Middle frontal gyrus (tissue), 1 donor: Measurements from ENCODE around the gene NOTCH3.

Experiments used
- DNase-seq: peaks from one replicate; pipeline ENCODE4 v3.0.0-alpha.2; 2015; ENCODE audit warnings: low spot score; ENCODE audit errors: extremely low spot score

NOTCH3 gene

DNA sequence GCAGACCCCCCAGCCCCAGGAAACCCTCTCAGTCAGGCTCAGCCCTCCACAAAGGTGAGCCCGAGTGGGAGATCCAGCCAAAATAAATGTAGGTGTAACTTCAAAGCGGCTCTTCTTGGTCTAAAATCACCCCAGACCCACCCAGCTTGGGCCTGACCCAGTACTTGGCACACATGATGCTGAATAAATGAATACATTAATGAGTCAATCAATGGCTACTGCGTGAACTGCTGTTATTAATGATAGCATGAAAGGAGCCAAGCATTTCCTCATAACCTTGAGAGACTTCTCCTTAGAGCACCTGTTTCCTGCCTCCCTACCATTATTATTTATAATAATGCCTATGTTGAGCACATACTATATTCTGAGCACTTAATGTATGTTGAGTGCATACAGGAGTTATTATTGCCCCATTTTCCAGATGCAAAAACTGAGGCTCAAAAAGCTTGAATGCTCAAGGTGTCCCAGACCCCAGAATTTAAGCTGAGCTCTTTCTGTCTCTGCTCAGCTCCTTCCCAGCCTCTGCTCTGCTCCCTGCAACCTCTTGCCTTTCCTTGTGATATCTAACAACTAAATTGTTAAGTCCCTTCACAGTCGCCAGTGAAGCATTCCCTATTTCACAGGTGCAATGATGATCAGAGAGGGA, 4.3 kb downstream of the NOTCH3 start:
- DNase-seq, result no peak

DNA sequence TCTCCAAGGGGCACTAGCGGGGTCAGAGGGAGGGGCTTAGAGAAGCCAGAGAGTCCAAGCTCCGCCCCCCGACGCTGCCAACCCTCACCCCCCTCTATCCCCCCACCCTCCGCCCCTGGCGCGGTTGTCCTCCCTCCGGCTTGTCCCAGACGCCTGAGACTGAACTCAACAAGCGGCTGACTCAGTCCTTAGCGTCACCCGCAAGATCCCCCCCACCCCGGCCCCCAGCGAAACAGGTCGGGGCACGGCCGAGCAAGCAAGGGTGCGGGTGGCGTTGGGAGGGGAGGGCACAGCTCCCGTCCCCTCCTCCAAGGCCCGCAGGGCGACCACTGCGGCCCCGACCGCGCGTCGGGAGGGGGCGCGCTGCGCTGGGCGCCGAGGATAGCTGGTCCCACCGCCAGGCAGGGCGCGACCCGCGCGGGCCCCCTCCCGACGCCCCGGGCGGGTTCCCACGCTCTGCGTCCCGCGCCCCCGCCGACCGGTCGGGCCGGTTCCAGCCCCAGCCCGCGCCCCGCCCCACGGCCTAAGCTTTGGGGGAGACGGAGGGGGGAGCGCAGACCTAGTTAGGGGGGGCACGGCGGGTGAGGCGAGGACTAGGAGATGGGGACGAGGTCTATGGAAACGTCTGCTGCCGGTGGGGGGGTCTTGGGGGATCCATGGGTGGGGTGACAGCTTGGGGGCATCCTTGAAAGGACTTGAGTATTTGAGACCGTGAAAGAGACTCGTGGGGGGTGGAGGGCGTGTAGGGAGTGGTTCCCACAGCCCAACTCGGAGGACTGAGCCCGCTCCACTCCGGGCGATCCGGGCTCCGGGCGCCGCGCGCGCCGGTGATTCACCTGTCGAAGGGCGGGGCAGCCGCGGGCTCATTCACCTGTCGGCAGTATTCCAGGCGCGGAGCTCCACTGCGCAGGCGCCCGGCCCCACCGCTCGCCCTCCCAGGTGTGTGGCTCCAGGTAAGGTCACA, 5.1 kb downstream of the NOTCH3 start:
- no peak for DNase-seq

DNA sequence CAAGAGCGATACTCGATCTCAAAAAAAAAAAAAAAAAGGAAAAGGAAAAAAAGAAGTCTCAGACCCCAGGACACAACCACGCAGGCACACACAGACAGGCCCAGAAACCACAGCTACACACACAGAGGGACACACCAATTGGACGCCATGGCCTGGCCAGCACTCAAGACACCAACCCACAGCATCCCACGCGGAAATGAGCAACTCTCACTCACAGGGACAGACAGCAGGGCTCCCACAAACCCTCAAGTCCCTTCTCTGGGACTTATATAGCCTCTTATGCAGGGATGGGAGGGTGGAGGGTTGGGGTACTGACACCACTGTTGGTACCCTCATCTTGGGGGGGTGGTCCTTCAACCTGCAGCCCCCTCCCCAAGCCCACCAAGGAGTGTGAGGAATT, 5.9 kb downstream of the NOTCH3 start:
- DNase-seq, result no peak

DNA sequence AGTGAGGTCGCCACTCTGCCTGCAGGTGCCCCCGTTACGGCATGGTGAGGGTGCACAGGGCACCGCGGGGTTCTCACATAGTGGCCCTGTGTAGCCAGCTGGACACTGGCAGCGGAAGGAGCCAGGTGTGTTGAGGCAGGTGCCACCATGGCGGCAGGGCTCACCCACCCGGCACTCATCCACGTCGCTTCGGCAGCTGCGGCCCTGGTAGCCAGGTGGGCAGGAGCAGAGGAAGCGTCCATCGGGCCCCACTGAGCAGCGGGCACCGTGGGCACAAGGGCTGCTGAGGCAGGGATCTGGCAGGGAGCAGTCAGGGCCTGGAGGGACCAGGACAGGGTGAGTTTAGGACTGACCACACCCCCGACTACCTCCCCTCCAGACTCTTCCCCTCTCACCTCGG, 8.8 kb downstream of the NOTCH3 start:
- no peak for DNase-seq

DNA sequence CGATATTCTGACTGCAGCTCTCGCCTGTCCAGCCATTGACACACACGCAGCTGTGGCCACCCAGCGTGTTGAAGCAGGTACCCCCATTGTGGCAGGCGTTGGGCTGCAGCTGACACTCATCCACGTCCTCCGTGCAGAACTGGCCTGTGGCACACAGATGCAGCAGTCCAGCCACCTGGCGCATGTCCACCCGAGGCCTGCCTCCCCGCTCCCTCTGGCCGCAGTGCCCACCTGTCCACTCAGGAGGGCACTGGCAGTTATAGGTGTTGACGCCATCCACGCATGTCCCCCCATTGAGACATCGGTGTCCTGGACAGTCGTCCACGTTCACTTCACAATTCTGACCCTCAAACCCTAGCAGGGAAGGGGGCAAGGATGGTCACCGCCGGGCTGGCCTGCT, 9.3 kb downstream of the NOTCH3 start:
- DNase-seq, result no peak

DNA sequence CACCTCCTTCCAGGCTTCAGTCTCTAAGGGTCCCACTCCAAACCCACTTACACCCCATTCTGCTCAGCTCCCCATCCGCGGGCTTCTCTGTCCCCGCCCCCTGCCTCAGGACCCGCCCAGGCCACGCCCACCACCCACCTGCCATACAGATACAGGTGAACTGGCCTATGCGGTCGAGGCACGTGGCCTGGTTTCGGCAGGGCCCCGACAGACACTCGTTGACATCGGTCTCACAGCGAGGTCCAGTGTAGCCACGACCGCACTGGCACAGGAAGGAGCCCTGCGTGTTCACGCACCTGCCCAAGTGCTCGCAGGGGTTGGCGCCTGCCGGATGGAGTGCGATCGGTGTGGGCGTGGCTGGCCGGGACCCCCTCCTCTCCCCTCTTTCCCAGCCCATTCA, 11.9 kb downstream of the NOTCH3 start:
- DNase-seq, result no peak

DNA sequence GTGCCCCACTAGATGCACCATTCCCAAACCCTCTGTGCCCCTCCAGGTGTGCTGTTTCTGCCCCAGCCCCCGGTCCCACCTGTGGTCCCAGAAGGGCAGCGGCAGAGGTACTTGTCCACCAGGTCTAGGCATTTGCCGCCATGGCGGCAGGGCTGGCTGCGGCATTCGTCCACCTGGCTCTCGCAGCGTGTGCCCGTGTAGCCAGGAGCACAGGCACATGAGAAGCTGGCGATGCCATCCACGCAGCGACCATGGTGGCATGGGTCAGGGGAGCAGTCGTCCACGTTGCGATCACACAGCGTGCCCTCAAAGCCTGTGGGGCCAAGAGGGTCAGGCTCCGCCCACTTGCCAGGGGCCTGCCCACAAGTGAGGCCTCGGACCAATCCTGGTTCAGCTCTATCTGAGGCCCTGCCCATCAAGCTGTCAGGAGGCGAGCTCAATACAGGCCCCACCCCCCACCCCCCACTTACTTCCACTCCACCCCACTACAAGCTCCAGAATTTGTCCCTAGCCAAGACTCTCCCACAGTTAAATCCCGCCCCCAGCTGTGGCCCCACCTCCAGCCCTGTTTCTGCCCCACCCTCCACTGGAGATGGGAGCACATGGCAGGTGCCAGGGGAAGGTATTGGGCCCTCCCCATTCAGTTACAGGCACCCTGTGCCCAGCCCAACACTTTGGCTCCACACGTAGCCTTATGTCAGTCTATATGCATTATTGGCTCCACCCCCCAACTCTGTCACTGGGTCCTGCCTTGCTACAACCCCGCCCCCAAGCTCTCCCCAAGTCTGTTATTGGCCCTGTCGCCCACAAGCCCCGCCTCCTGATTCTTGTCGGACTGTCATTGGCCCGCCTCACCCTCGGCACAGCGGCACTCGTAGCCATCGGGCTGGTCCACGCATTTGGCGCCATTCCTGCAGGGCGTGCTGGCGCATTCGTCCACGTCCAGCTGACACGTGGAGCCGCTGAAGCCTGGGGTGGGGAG, 13.5 kb downstream of the NOTCH3 start:
- DNase-seq, result no peak

DNA sequence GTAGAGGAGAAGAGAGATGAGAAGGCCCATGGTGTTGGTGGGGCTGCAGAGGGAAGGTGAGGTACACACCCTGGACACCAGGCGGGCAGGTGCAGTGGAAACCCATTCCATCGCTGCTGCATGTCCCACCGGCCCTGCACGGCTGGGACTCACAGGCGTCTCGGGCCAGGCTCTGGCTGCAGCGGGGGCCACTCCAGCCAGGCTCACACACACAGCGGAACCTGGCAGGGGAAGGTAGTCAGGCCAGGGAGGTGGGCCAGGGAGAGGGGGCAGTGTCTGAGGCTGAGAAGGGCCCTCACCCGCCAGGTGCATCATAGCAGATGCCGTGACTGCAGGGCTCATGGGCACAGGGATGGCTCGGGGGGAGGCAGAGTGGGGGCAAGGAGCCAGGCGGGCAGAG, 15.6 kb downstream of the NOTCH3 start:
- no peak for DNase-seq

DNA sequence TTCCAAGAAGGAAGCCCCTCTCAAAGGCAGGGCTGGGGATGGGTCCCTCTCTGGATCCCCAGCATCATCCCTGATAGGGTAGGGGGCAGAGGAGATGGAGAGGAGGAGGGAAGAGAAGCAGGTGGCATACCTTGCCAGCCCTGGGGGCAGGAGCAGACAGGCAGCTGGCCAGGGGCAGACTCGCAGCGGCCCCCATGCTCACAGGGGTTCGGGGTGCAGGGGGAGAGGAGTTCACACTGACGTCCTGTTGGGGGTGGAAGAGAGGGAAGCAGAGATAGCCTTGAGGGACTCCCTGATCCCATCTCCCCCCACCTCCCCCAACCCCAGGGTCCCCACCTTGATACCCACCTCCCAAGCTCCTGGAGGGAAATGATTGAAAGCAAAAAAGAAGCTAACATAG, 16.0 kb downstream of the NOTCH3 start:
- DNase-seq, result no peak

DNA sequence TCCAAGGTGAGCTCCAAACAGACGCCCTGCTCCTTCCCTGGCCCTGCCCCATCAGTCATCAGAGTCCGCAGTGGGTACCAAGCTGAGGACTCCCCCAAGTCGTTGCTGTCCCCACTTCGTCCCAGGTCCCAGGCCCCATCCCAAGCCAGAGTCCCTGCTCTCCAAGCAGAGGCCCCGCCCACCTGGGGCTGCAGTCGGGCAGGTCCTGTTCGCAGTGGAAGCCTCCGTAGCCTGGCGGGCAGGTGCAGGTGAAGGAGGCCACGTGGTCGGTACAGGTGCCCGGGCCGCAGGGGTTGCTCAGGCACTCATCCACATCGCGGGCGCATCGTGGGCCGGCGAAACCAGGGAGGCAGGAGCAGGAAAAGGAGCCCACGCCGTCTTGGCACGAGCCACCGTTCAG, 19.4 kb downstream of the NOTCH3 start:
- DNase-seq, result no peak

DNA sequence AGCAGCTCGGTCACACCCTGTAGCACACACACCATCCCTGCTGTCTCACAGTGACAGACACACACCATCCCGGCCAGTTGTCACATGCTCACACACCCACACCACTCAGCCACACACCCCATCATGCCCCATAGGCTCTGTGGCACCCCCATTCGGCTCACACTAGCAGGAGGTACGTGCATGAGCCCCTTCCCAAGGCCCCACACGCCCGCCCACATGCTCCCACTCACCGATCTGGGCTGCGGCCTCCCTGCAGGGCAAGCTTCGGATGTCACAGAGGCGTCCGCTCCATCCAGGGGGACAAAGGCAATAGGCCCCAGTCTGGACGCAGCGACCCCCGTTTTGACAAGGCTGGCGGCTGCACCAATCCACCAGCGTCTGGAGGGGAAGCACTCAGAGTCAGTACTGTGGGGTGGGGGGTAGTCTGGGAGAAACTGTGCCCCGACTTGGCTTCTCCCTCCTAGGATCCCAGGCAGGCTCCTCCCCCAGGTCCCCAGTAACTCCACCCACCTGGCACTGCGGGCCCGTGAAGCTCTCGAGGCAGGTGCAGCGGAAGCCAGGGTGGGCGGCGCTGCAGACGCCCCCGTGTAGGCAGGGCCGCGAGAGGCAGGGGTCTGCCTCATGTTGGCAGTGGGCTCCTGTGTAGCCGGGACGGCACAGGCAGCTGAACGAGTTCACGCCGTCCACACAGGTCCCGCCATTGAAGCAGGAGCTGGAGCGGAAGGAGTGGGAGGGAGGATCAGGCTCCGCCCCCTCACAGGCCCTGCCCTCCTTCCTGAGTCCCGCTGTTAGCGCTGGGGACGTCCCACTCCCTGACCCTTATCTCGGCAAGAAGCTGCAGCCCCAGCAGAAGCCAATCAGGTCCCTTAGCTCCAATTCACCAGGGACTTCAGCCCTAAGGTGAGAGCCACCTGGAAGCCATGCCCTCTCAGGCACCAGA, 20.1 kb downstream of the NOTCH3 start:
- DNase-seq, result no peak

DNA sequence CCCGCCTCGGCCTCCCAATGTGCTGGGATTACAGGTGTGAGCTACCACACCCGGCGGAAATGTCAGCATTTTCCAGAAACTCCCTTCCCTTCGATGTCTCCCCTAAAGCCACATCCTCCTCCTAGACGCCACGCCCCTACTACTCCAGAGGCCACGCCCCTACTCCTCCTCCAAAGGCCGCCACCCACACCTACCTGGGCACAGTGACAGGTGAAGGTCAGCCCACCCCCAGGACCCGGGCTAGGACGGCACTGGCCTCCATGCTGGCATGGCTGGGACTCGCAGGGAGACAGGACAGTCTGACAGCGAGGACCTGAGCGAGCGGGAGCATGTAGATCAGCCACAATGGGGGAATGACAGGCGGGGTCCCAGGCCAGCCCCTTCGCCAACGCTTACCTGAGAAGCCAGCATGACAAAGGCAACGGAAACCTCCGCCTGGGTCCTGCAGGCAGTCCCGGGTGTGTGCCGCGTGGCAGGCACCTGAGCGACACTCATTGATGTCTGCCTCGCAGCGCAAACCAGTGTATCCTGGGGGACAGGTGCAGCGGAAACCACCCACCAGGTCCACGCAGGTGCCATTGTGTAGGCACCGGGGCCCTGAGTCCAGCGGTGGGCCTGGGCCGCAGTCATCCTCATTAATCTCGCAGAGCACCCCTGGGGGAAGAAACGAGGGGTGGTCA, 22.0 kb downstream of the NOTCH3 start:
- DNase-seq, result no peak

DNA sequence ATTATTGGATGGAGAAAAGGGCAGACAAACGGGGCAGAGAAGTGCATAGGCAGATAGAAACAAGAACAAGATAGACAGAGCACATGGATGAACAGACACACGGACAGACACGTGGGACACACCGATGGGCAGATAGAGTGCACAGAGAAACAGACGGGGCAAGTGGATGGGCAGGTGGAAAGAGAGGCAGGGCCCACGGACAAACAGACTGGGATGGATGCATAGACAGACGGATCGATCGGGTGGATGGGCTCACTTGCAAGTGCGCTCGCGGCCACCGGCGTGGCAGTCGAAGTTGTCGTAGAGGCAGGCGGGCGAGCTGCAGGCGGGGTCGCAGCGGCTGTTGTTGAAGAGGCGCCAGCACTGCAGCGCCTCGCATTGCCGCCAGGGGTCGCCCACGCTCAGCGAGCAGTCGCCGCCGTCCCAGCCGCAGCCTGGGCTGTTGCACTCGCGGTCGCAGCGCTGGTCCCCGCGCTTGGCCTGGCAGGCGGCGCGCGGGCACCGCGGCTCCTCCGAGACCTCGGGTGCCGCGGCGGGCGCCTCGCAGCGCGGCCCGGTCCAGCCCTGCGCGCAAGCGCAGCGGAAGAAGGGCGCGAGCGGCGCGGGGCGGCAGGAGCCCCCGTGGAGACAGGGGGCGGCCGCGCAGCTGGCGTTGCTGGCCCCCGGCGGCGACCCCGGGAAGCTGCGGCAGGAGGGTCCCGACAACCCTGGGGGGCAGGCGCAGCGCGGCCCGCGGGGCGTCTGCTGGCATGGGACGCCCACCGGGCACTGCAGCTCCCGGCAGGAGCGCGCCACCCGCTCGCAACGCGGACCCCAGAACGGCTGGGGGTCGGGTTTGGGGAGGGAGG, 23.3 kb downstream of the NOTCH3 start:
- peak; percentile 65 for DNase-seq

DNA sequence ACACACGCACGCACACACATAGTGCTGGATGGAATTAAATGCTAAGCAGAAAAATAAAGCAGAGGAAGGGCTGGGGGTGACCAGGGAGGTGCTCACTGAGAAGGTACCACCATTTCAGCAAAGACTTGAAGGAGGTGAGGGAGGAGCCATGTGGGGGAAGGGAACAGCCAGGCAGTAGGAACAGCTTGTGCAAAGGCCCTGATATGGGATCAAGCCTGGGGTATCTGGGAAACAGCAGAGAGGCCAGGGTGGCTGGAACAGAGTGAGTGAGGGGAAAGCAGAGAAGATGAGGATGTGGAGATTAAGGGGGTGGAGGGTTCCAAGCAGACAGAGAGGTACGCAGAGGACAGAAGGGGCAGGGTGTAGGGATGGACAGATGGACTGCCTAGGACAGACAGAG, 25.2 kb downstream of the NOTCH3 start:
- DNase-seq, result no peak

DNA sequence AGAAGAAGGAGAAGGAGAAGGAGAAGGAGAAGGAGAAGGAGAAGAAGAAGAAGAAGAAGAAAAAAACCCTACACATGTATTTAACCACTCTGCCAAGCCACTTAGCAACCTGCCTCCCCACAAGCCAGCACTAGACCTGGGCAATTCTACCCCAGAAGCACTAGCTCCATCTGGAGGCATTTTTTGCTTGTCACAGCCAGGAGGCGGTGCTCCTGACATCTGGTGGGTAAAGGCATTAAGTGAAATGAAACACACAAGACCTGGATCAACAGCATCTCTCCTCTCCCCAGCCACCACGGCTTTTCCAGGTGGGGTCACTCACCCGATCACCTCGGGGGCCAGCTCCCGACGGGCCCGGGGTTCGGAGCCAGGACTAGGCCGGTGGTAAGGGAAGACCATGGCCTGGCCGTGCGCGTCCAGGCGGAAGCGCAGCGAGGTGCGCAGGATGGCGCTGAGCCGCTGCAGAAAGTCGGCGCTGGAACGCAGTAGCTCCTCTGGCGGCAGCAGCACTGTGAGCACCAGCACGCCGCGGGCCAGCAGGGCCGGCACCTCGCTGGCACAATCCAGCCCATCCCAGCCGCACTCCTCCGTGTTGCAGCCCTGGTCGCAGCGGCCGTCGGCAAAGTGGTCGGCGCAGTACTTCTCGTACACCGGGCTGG, 26.9 kb downstream of the NOTCH3 start:
- DNase-seq, result no peak

DNA sequence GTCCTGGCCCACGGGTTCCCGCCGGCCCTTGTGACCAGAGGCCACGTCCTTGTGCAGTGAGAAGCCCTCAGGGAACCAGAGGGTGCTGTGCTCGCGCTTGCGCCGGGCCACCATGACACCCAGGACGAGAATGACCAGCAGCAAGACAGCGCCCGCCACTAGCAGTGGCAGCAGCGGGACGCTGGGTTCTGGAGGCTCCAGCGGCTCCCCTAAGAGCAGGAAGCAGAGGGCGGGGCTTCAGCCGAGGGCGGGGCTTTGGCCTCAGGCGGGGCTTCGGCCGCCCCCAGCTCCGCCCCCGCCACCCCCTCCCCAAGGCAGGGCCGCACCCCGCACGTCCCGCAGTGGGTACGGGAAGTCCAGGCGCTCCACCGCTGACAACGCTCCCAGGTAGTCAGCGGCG, 30.4 kb downstream of the NOTCH3 start:
- no peak for DNase-seq

DNA sequence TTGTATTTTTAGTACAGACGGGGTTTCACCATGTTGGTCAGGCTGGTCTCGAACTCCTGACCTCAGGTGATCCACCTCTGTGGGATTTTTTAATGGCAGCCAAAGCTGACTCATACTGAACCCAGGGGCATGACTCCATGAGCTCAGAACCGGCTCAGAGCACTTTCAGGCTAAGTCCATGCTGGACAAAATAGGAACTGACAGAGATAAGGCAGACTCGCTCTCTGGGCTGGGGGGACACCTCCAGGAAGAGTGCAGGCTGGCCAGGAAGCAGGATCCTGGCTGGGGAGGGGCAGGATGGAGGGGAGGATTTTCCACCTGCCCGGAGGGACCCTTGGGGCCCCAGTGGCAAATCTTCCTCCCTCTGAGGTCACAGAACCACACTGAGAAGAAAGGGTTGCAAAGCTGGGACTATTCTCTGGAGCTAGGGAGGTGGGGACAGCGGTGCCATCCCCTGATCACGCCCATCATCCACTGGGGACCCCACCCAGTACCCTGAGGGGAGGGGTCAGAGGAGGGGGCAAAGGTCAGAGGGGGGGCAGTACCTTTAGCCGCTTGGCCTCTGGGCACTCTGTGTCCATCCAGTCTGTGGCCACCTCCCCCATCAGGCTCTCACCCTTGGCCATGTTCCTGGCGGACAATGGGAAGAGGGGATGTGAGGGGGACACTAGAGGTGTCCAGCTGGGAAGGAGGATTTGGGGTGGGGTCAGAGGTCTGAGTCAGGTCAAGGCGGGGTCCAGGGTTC, 31.1 kb downstream of the NOTCH3 start:
- no peak for DNase-seq

DNA sequence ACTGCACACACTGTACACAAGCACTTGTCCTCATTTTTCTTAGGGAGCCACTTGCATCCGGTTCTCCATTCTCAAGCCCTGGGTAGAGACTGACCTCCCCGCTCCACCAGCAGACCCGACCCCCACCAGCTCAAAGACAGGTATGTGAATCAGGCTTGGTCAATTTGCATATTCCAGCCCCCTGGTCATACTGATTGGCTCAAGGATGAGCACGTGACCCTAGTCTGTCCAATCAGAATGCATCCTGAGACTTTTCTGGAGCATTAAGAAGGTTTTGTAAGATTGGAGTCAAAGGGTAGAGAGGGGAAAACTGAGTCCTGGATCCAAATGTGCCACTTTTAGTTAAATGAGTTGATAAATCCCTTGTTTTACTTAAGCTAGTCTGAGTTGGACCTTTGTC, 34.1 kb downstream of the NOTCH3 start:
- no peak for DNase-seq
